ENCODE data around the gene SH2D1A.
"Not testable (repeated sequence)": the region's sequence is repeated elsewhere in the genome, so short reads cannot be mapped to it uniquely, and the experiment has no call there.

DNA sequence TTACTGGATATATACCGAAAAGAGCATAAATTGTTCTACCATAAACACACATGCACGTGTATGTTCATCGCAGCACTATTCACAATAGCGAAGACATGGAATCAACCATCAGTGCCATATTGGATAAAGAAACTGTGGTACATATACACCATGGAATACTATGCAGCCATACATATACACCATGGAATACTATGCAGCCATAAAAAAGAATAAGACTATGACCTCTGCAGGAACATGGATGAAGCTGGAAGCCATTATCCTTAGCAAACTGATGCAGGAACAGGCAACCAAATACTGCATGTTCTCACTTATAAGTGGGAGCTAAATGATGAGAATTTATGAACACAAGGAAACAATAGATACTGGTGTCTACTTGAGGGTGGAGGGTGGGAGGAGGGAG is 47.0 kb upstream of the SH2D1A start:
- TF ChIP-seq, protein P1, sequence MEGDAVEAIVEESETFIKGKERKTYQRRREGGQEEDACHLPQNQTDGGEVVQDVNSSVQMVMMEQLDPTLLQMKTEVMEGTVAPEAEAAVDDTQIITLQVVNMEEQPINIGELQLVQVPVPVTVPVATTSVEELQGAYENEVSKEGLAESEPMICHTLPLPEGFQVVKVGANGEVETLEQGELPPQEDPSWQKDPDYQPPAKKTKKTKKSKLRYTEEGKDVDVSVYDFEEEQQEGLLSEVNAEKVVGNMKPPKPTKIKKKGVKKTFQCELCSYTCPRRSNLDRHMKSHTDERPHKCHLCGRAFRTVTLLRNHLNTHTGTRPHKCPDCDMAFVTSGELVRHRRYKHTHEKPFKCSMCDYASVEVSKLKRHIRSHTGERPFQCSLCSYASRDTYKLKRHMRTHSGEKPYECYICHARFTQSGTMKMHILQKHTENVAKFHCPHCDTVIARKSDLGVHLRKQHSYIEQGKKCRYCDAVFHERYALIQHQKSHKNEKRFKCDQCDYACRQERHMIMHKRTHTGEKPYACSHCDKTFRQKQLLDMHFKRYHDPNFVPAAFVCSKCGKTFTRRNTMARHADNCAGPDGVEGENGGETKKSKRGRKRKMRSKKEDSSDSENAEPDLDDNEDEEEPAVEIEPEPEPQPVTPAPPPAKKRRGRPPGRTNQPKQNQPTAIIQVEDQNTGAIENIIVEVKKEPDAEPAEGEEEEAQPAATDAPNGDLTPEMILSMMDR (IDR thresholded peaks at IDR 0.05) = not testable (repeated sequence)
- not testable (repeated sequence) for TF ChIP-seq ZFX (IDR thresholded peaks at IDR 0.05; ENCODE audit: borderline replicate concordance)
